Osteoblast (primary cell): Measurements from ENCODE around the gene SHB. TPM values are rescaled to one million over a fixed set of nuclear protein-coding genes. Genes with fewer than 3 reads are reported as not detected.

Experiments
- DNase-seq: peaks from one replicate; pipeline ENCODE4 v3.0.0; 2011; ENCODE audit warnings: low spot score, mixed read lengths; ENCODE audit not compliant: insufficient read length; ENCODE audit errors: missing footprints
- H2AFZ ChIP-seq: 2 replicates; pipeline ENCODE4 v1.6.0; 2011; ENCODE audit warnings: mild to moderate bottlenecking, low read length
- H3K27ac ChIP-seq: 2 replicates; pipeline ENCODE4 v1.5.1; 2011; ENCODE audit warnings: mild to moderate bottlenecking, low read depth, low read length, moderate library complexity
- H3K27me3 ChIP-seq: 2 replicates; pipeline ENCODE4 v1.6.0; 2012; ENCODE audit warnings: mild to moderate bottlenecking, control low read depth, inconsistent platforms, low read length, moderate library complexity; ENCODE audit not compliant: insufficient read depth
- H3K36me3 ChIP-seq: 2 replicates; pipeline ENCODE4 v1.5.1; 2011; ENCODE audit warnings: mild to moderate bottlenecking, low read length, control low read depth, moderate library complexity; ENCODE audit not compliant: insufficient read depth
- H3K4me1 ChIP-seq: 2 replicates; pipeline ENCODE4 v1.5.1; 2011; ENCODE audit warnings: mild to moderate bottlenecking, low read length, control low read depth, moderate library complexity; ENCODE audit not compliant: insufficient read depth
- H3K4me2 ChIP-seq: 2 replicates; pipeline ENCODE4 v1.6.0; 2011; ENCODE audit warnings: mild to moderate bottlenecking, low read length; ENCODE audit not compliant: insufficient read depth
- H3K4me3 ChIP-seq: fragments of 200-600 bp; sonication (generic); 3 replicates; pipeline ENCODE4 v1.5.1; 2012; ENCODE audit warnings: mild to moderate bottlenecking, low read length, inconsistent platforms; ENCODE audit not compliant: insufficient read depth
- H3K79me2 ChIP-seq: 2 replicates; pipeline ENCODE4 v1.6.0; 2012; ENCODE audit warnings: mild to moderate bottlenecking, low read length, control low read depth, inconsistent platforms; ENCODE audit not compliant: insufficient read depth
- H3K9me3 ChIP-seq: 2 replicates; pipeline ENCODE4 v1.5.1; 2011; ENCODE audit warnings: low read depth, low read length, control low read depth
- H4K20me1 ChIP-seq: 2 replicates; pipeline ENCODE4 v1.6.0; 2012; ENCODE audit warnings: mild to moderate bottlenecking, low read length, control low read depth; ENCODE audit not compliant: insufficient read depth
- CTCF ChIP-seq: IDR thresholded peaks from 2 replicates; pipeline ENCODE4 v1.5.1; 2011; ENCODE audit warnings: mild to moderate bottlenecking, low read depth, low read length, moderate library complexity; ENCODE audit errors: extremely low read depth
- total RNA-seq: library from RNA; depleted of rRNA; stranded (reverse); fragments of >200 nt; gene quantifications from 2 replicates; pipeline ENCODE4 v1.2.3, GENCODE V29; 2012

SHB gene
- total RNA-seq, 1 donor: 9.4 TPM

- Histone ChIP-seq H3K79me2 (peaks cover 19% of the 10 kb centered on the region), H3K27ac (peak overlapping the region; percentile 97), H3K4me3 (peak overlapping the region; percentile 1), H3K9me3 (no peaks in the 10 kb centered on the region), H3K36me3 (no peaks in the 10 kb centered on the region), H3K27me3 (no peaks in the 10 kb centered on the region), H2AFZ (no peak overlapping the region), H4K20me1 (no peaks in the 10 kb centered on the region), H3K4me2 (no peak overlapping the region), H3K4me1 (peaks cover 56% of the 10 kb centered on the region)
- TF ChIP-seq CTCF: no peak
- DNase-seq: no peak
Observed at GRCh38 chr9:37965116-37965515, 103.9 kb downstream of the SHB start.

- Histone ChIP-seq H3K4me2 (no peak overlapping the region), H4K20me1 (no peaks in the 10 kb centered on the region), H3K27ac (peak overlapping the region; percentile 97), H3K4me3 (peak overlapping the region; percentile 1), H3K4me1 (peaks cover 55% of the 10 kb centered on the region), H2AFZ (no peak overlapping the region), H3K27me3 (no peaks in the 10 kb centered on the region), H3K9me3 (no peaks in the 10 kb centered on the region), H3K36me3 (no peaks in the 10 kb centered on the region), H3K79me2 (peaks cover 20% of the 10 kb centered on the region)
- TF ChIP-seq CTCF: no peak
- no peak for DNase-seq
Observed at GRCh38 chr9:37964740-37965081, 104.3 kb downstream of the SHB start.

GRCh38 chr9:37963936-37964739 is 104.9 kb downstream of the SHB start:
- Histone ChIP-seq H2AFZ (no peak overlapping the region), H3K36me3 (no peaks in the 10 kb centered on the region), H3K4me2 (peak overlapping the region; percentile 46), H3K4me1 (peaks cover 49% of the 10 kb centered on the region), H3K27me3 (no peaks in the 10 kb centered on the region), H4K20me1 (no peaks in the 10 kb centered on the region), H3K79me2 (peaks cover 22% of the 10 kb centered on the region), H3K27ac (peak overlapping the region; percentile 97), H3K4me3 (peak overlapping the region; percentile 8), H3K9me3 (no peaks in the 10 kb centered on the region)
- peak; percentile 94 for DNase-seq
- TF ChIP-seq CTCF: no peak

- Histone ChIP-seq H3K79me2 (peaks cover 11% of the 10 kb centered on the region), H3K27me3 (no peaks in the 10 kb centered on the region), H3K9me3 (no peaks in the 10 kb centered on the region), H3K4me1 (peaks cover 26% of the 10 kb centered on the region), H3K27ac (no peak overlapping the region), H3K36me3 (no peaks in the 10 kb centered on the region), H4K20me1 (no peaks in the 10 kb centered on the region), H2AFZ (no peak overlapping the region), H3K4me3 (no peak overlapping the region), H3K4me2 (no peak overlapping the region)
- no peak for TF ChIP-seq CTCF
- DNase-seq: no peak
Observed at GRCh38 chr9:37961351-37961750, 107.7 kb downstream of the SHB start.
